ENCODE data around the gene RC3H2. TPM values are rescaled to one million over a fixed set of nuclear protein-coding genes. Genes with fewer than 3 reads are reported as not detected.
"Not testable (repeated sequence)": the region's sequence is repeated elsewhere in the genome, so short reads cannot be mapped to it uniquely, and the experiment has no call there.

The RC3H2 gene
- polyA plus RNA-seq, 2 of the 4 experiments (the other 2 are of a cell fraction): 15.1 to 43.6 TPM

- TF ChIP-seq REST (IDR thresholded peaks at IDR 0.05): peak; percentile 24; the same call in 1 of the 2 replicates
- TF ChIP-seq RFX5 (IDR thresholded peaks at IDR 0.05): no peak
- TF ChIP-seq RCOR1 (IDR thresholded peaks at IDR 0.05; ENCODE audit: low read depth, low read length): no peak
- peak; percentile 78; the same call in 2 of the 3 replicates for TF ChIP-seq BCL3 (IDR thresholded peaks at IDR 0.05)
Observed at GRCh38 chr9:122912964-122913673, 8.0 kb upstream of the RC3H2 start, which contains the start of gene ZBTB6 (continued).

- whole genome bisulfite sequencing (ENCODE audit: missing lambda C conversion rate): 2% methylated on average over 9 of the region's 9 CpGs
- DNase-seq (ENCODE audit: low read depth in 1 of 2, low spot score in 1 of 2): no peak
- no peaks in the 10 kb centered on the region for H3K9me3 ChIP-seq
- POLR2A ChIA-PET: interaction anchor here (0.6 to 2.5 kb wide), 7 partner anchors 9 to 79 kb away, joined by 3 to 38 read pairs (median 8); partner anchors contain the start of genes RABGAP1, RC3H2 and ZBTB26
- H3K4me2 ChIP-seq: peak overlapping the region; percentile 98
- H3K27ac ChIP-seq: peak overlapping the region; percentile 80 to 95
- H3K4me3 ChIP-seq: peak overlapping the region; percentile 62
- peaks cover 8% of the 10 kb centered on the region for H3K4me1 ChIP-seq
- CTCF ChIA-PET: interaction anchor here (0.7 to 1.1 kb wide), 2 partner anchors 94 to 117 kb away, joined by 3 read pairs; no protein-coding TSS in a partner anchor
- no peak for FAIRE-seq
- ATAC-seq: no peak
- TF ChIP-seq SMC3 (IDR thresholded peaks at IDR 0.05) (no peak), KDM1A (IDR thresholded peaks at IDR 0.05; ENCODE audit: low read depth) (no peak)
Observed at GRCh38 chr9:122912671-122912963, 7.5 kb upstream of the RC3H2 start.

GRCh38 chr9:122906122-122906521 lies 963 bp upstream of the RC3H2 start:
- DNase-seq (ENCODE audit: low read depth in 1 of 2, low spot score in 1 of 2); ATAC-seq; CTCF ChIA-PET; FAIRE-seq; H3K9me3 ChIP-seq: not testable (repeated sequence)
- WGBS (ENCODE audit: missing lambda C conversion rate): 91% methylated on average over 16 of the region's 16 CpGs
- POLR2A ChIA-PET: interaction anchor here (1.4 to 2.7 kb wide), 4 partner anchors 9 to 35 kb away, joined by 5 to 28 read pairs (median 8); partner anchors contain the start of genes RABGAP1 and ZBTB26
- H3K4me1 ChIP-seq: peaks cover 22% of the 10 kb centered on the region
- 0 out of 6 replicates have a peak overlapping the region, but pooled peaks have one; percentile 24 to 71 for H3K27ac ChIP-seq
- H3K4me2 ChIP-seq: peak overlapping the region; percentile 84
- H3K4me3 ChIP-seq: 0 out of 3 replicates have a peak overlapping the region, but pooled peaks have one; percentile 45

DNA sequence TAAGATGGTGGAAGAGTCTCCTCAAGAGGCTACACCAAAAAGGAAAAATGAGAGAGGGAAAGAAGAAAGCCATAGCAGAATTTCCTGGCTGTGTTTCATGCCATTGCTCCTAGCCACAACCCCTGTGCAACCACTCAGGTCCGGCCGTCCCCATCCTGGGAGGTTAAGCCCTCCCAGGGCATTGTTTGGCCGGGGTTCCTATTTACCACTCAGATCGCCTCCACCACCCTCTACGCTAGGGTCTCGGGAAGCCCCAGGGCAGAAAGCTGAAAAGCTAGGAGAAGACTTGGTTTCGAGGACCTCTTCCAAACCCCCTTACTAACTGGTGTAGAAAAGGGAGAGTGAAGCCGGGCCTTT lies 715 bp downstream of the RC3H2 start:
- Histone ChIP-seq H3K9me3 (no peaks in the 10 kb centered on the region), H3K4me3 (peak overlapping the region; percentile 78), H3K4me1 (peaks cover 35% of the 10 kb centered on the region), H3K4me2 (peak overlapping the region; percentile 95), H3K27ac (peak overlapping the region; percentile 94 to 98)
- FAIRE-seq: no peak
- ChIA-PET CTCF (no interaction called here), POLR2A (interaction anchor here (0.8 to 3.5 kb wide), 7 partner anchors 8 to 76 kb away, joined by 3 to 38 read pairs (median 6); partner anchors contain the start of genes PDCL, RABGAP1 and ZBTB6)
- peak; percentile 71 to 77 for ATAC-seq
- 0% methylated on average over 8 of the region's 8 CpGs for WGBS (ENCODE audit: missing lambda C conversion rate)
- DNase-seq (ENCODE audit: low read depth in 1 of 2, low spot score in 1 of 2): peak; percentile 31 to 43
- no peak for TF ChIP-seq ZSCAN20 (CRISPR knock-in tag; IDR thresholded peaks at IDR 0.05)
- no peak for TF ChIP-seq EHF (CRISPR knock-in tag; IDR thresholded peaks at IDR 0.05)
- TF ChIP-seq ZFP36 (IDR thresholded peaks at IDR 0.05; ENCODE audit: borderline replicate concordance, partially characterized antibody): no peak
- TF ChIP-seq HEYL (CRISPR knock-in tag; IDR thresholded peaks at IDR 0.05): no peak
- TF ChIP-seq CHD2 (IDR thresholded peaks at IDR 0.05; ENCODE audit: low read length, partially characterized antibody): no peak
- no peak for TF ChIP-seq PHF8 (IDR thresholded peaks at IDR 0.05; ENCODE audit: borderline replicate concordance, low read depth)
- TF ChIP-seq POLR2AphosphoS2 (conservative IDR thresholded peaks at IDR 0.05; ENCODE audit: low read length): no peak
- TF ChIP-seq MYC (IDR thresholded peaks at IDR 0.05; ENCODE audit: borderline replicate concordance, low read length): no peak
- TF ChIP-seq RAD21 (conservative IDR thresholded peaks at IDR 0.05 in 1 of 2, IDR thresholded peaks at IDR 0.05 in 1 of 2): no peak
- no peak for TF ChIP-seq MAFK (IDR thresholded peaks at IDR 0.05; ENCODE audit: partially characterized antibody)
- no peak for TF ChIP-seq KDM5A (IDR thresholded peaks at IDR 0.05)
- TF ChIP-seq USF2 (IDR thresholded peaks at IDR 0.05): no peak
- no peak for TF ChIP-seq ELK1 (IDR thresholded peaks at IDR 0.05; ENCODE audit: low read depth, low read length)
- no peak for TF ChIP-seq MAZ (IDR thresholded peaks at IDR 0.05; ENCODE audit: borderline replicate concordance, low read depth, low read length)
